Stimulated activated CD8-positive, alpha-beta memory T cell treated with anti-CD3 and anti-CD28 coated beads, Interleukin-7, amount 100 ng/mL, for 1 hour (primary cell): ENCODE results near the gene CFH.
"Not testable (repeated sequence)": the region's sequence is repeated elsewhere in the genome, so short reads cannot be mapped to it uniquely, and the experiment has no call there.

Experiments used
- DNase-seq, 2 donors: peaks; one replicate each; pipeline ENCODE4 v3.0.0-alpha.2; 2020; ENCODE audit warnings: low read depth in 2 of 2

The CFH gene

GRCh38 chr1:196667131-196667530, 15.3 kb downstream of the CFH start:
- DNase-seq = no peak

GRCh38 chr1:196669051-196669450, 17.2 kb downstream of the CFH start:
- DNase-seq = no peak

- DNase-seq = no peak
Measured at GRCh38 chr1:196669693-196670092, 17.9 kb downstream of the CFH start.

- DNase-seq = no peak
Measured at GRCh38 chr1:196674908-196675307, 23.1 kb downstream of the CFH start.

- DNase-seq = no peak
Measured at GRCh38 chr1:196677781-196678509, 26.1 kb downstream of the CFH start.

GRCh38 chr1:196678510-196678884, 26.7 kb downstream of the CFH start:
- no peak for DNase-seq

GRCh38 chr1:196680107-196680506, 28.3 kb downstream of the CFH start:
- DNase-seq = no peak

GRCh38 chr1:196684476-196684875, 32.6 kb downstream of the CFH start:
- DNase-seq = no peak

GRCh38 chr1:196685506-196685905, 33.7 kb downstream of the CFH start:
- no peak for DNase-seq

- DNase-seq = no peak
Measured at GRCh38 chr1:196689001-196689400, 37.2 kb downstream of the CFH start.

- no peak for DNase-seq
Measured at GRCh38 chr1:196690582-196690981, 38.7 kb downstream of the CFH start.

GRCh38 chr1:196698993-196699392, 47.1 kb downstream of the CFH start:
- DNase-seq = no peak

- no peak for DNase-seq
Measured at GRCh38 chr1:196701144-196701543, 49.3 kb downstream of the CFH start.

GRCh38 chr1:196709892-196710291, 58.0 kb downstream of the CFH start:
- not testable (repeated sequence) for DNase-seq

GRCh38 chr1:196717868-196718267, 66.0 kb downstream of the CFH start:
- DNase-seq = no peak

- no peak for DNase-seq
Measured at GRCh38 chr1:196723325-196724185, 71.7 kb downstream of the CFH start.

- DNase-seq = no peak
Measured at GRCh38 chr1:196732526-196732925, 80.7 kb downstream of the CFH start.

- DNase-seq = no peak
Measured at GRCh38 chr1:196733091-196733970, 81.5 kb downstream of the CFH start.

- no peak for DNase-seq
Measured at GRCh38 chr1:196734006-196734405, 82.2 kb downstream of the CFH start.

- DNase-seq = no peak
Measured at GRCh38 chr1:196734460-196734859, 82.6 kb downstream of the CFH start.

- DNase-seq = no peak
Measured at GRCh38 chr1:196738730-196739129, 86.9 kb downstream of the CFH start.

GRCh38 chr1:196743244-196743643, 91.4 kb downstream of the CFH start:
- not testable (repeated sequence) for DNase-seq
